Occipital lobe (tissue), 2 donors: ENCODE results near the gene CDC14A. TPM values are rescaled to one million over a fixed set of nuclear protein-coding genes. Genes with fewer than 3 reads are reported as not detected.
A peak's percentile ranks its signal among the peaks of the same experiment; 100 is the strongest.

ENCODE experiments used
- DNase-seq: peaks from one replicate; lab custom pipeline; 2025; lab: John Stamatoyannopoulos, UW
- total RNA-seq: library from RNA; depleted of rRNA; stranded (reverse); fragments of >200 nt; gene quantifications from one replicate; pipeline ENCODE4 v1.2.3, GENCODE V29; 2014

The CDC14A gene
- total RNA-seq, 1 donor from 2014 or later, result 5.1 TPM

DNA sequence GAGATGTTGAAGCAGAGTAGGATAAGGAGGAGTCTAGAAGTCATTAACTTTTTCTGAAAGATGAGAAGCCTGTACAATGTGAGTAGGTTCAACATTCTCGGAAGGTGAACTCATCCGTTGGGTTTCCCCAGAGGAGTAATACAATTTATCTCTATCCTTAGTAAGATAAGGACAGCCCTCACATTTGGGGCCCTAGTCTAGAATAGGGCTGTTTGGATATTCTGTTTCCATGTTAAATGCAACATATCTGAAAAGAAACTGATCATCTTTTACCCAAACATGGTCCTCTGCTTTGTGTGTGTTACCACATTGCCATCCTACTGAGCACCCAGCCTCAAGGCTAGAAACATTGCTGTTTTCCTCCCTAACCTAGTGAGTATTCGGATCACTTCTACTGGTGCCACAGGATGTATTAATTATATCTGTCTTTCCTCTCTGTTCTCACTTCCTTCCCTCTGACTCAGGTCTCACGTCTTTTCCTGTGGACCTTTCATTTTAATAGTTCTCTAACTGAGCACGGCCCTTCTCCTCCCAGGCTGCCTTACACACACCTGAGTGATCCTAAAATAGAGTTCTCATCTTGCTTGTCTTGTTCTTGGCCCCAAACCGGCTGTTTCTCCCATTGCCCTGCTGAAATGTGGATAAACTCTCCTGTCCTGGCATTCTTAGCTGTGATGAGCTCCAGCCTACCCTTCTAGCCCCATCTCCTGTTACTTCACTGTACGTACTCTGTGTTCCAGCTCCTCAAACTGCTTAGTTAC, 91.7 kb downstream of the CDC14A start:
- no peak for DNase-seq

DNA sequence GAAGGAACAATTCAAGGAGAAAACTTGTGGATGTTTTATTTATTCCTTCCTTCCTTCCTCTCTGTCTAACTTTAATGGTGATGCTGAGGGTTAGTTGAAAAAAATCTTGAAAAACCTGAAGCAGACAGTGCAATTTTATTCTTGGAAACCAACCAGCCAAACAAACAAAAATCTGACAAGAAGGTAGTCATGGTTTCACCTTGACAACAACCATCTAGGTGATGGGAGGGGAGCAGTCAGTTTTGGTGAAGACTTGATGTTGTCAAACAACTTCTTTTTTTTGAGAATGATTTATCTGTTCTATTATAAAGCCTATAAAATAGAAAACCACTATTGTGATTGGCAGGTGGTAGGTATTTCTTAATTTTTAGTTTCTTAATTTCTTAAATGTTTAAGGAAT, 93.3 kb downstream of the CDC14A start:
- no peak for DNase-seq

DNA sequence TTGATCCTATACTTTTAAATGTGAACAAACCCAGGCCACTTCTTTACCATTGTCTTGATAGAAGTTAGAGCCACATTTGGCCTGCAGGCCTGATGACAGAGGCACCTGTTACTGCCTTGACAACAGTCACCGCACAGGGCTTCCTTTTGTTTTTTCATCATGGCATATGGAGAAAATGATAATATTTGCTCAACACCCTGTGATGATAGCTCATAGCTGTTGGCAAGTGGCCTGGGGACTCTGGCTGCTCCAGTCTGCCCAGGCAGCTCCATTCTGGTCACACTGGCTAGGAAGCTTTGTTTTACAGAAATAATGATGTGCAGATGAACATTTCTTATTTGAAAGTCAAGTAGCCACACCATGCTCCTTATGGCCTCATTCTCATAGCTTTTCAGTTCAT, 96.1 kb downstream of the CDC14A start:
- DNase-seq, result no peak

DNA sequence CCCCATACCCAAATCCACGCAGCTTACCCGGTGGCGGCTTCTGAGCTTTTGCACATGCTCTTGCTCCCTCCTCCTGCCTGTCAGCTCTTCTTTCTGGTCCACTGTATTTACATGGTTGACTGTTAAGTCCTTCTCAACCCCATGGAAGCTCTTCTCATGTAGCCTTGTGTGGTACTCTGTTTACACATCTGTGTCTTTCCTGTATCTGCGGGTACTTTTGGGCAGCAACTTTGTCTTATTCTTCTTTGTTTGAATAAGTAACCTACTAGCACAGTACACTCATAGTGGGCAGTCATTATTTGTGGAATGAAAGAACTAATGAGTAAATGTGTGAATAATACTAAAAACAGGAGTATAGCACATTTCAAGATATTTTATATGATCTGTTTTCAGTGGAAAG, 97.2 kb downstream of the CDC14A start:
- no peak for DNase-seq

DNA sequence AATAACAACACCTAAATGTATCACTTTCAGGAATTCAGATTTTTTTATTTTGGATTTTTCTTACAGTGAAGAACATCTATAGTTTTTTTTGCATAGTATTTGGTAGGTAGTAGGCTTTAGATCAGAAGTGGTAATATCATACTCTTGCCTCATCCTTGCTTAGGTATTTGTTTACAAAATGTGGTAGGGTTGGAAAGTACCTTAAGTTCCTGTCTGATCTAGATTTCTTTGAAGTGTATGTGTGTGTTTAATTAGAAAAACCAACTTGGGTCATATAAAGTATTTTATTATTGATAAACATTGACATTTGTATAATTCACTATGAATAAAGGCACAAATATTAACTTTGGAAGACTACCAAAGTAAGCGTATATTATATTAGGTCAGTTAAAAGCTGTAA, 100.3 kb downstream of the CDC14A start:
- no peak for DNase-seq

DNA sequence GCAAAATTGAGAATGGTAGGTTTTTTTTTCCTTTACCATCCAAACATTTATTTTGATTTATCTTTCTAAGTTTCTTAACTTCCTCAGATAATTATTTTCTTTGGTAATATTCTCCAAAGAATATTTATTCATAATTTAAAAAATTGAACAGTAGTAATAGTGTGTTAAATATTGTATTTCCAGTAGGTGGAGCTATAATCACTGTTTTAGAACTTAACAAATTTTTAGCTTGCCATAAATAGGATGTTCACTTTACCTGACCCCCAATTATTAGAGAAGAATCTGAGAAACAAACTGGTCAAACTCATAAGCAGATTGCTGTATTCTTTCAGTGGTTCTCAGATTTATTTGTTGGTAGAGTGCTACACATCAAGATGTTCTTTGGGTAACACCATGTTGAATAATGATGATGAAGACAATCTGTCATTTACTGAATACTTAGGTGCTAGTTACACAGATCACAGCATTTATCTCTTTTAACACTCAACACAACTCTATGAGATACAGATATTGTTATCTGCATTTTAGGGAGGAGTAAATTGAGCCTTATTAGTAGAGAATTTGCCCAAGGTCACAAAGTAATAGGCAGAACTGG, 103.3 kb downstream of the CDC14A start:
- no peak for DNase-seq

DNA sequence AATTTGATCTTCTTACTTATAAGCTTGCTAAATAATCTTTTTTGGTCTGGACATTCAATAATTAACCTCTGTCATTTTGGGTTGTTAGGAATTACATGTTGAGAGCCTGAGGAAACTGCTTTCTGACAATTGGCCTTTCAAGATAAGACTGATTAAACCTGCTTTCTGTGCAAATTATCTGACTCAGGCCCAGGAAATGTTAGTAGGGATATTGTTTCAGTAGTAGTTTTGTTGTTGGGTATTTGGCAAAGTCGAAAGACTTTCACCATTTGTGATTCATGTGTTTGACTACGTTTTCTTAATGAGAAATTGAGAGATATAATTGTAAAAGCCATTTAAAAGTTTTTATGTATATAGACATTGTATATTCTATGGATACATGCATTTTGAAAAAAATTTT, 104.6 kb downstream of the CDC14A start:
- no peak for DNase-seq

DNA sequence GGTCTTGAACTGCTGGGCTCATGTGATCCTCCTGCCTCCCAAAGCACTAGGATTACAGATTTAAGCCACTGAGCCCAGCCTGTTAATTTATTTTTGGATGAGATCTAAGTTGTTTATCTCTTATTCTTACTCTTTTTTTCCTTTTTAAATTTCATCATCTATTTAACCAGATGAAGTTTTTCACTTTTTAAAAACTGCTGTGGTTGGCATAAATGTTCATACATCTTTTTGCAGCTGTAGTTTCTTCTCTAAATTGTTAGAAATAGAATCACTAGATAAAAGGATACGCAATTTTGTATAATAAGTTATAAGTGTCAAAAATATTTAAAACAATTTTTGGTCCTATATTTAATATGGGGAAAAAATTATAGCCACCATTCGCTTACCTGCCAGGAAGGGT, 105.4 kb downstream of the CDC14A start:
- no peak for DNase-seq

DNA sequence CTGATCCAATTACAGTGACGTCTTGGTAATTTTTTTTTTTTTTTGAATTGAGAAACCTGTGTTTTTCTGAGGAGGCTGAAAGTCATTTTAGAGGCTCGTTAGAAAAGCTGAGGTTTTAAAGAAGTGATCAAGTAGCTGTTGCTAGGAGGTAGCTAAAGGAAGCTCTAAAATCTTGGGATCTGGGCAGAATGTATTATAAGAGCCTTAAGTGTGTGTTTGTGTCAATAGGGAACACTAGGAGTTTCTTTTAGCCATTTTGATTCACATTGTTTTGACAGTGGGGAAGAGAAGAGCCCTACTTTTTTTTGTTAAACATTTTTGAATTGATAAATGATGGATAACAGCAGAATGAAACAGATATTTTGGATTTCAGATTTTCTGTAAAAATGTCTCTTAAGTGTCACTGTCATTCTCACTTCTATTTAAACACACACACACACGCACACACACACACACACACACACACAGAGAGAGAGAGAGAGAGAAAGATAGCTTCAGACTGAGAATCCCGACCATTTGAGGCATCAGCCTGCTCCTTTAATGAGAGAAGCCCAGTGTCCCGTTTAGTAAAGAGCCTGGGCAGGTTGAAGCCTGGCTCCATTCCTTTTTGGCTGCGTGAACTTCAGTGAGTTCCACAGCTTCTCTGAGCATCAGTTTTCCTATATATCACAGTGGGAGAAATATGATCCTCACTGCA, 106.5 kb downstream of the CDC14A start:
- no peak for DNase-seq

DNA sequence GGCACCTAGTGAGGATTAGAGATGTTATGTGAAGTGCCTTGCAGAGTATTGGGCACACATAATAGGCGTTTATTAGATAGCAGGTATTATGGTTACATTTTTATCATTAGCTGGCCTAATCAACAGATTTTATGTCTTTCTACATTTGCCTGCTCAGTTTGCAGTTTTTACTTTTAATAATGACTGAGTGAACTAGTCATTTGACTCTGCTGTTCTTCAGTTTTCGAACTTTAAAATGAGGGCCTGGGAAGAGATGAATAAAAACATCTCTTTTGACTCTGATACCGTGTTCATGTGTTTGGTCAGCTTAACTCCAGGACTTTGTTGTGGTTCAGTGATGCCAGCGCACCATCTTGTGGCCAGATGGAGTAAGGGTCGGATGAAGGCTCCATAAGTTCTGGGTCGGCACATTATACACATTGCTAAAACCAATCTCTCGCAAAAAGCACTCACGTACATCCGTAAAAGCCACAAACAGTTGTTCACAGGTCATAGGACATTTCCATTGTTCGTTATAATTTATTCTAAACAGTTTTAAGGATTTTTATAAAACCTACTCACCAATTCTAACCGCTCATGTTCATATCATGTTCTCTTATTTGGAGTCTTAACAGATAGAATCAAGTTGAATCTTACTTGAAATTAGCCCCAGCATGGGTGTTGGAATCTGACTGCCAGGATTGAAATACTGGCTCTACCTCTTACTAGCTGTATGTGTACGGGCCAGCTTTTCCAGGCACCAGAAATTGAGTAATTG, 107.2 kb downstream of the CDC14A start:
- DNase-seq, result peak; percentile 60

DNA sequence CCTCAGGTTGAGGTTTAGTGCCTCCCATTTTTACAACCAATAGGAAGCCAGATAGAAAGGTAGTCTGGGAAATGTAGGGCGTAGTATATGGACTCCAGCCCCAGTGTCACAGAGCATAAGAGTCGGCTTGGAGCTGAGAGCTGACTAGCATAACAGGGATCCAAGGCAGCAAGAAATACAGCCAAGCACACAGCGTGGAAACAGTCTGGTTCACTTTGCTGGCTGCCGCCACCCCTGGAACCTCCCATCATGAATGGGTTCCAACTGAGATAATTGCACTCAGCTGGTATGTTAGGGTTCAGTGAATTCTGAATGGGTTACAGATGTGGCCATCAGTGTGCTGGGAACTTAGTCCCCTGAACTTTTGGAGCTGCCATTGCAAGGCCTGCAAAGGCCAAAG, 108.9 kb downstream of the CDC14A start:
- DNase-seq, result no peak

DNA sequence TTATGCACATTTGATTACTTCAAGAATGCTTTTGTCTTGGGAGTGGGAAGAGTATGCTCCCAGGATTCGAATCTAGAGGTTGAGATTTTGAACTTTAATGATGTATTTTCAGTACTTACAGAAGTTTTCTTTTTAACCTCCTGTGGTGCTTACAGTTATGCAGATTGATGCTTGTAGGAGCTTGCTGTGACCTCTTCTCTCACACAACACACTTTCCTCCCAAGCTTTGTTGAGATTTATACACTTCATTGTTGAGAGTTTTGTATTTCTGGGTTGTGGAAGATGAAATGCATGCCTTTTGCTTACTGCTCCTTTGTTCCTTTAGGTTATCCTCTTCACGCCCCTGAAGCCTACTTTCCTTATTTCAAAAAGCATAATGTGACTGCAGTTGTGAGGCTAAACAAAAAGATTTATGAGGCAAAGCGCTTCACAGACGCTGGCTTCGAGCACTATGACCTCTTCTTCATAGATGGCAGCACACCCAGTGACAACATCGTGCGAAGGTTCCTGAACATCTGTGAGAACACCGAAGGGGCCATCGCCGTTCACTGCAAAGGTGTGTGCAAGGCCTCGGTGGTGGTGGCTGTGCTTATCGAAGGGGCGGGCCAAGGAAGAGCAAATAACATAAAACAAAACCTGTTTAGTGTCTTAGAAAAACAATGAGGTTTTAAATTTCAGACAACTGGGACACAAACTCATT, 110.2 kb downstream of the CDC14A start:
- no peak for DNase-seq

DNA sequence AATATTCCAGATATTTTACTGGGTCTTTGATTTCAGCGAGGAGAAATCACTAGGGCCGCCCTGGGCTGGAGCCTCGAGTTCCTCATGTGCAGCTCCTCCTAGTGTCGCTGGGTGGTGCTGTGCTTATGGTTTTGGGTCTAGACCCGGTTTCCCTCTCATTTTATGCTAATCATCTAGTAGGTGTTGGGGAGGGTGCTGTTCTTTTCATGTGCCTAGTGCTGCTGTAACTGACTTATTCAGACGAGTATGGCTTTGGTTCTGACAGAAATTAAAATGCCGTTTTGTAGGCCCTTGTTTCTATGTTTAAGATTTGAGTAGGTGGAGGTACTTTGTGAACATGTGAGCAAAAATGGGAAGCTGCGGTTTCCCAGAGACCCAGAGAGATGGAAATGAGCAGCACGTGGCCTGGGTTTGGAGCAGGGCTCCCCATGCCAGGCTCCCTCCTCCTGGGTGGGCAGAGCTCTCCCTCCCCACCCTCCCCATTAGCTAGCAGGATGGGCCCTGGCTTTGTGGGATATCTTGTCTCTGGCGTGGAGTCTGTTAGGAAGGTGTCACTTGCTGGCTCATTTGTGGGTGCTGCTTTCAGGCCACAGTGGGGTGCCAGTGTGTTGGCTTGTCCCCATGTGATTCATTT, 111.6 kb downstream of the CDC14A start:
- peak; percentile 49 for DNase-seq

DNA sequence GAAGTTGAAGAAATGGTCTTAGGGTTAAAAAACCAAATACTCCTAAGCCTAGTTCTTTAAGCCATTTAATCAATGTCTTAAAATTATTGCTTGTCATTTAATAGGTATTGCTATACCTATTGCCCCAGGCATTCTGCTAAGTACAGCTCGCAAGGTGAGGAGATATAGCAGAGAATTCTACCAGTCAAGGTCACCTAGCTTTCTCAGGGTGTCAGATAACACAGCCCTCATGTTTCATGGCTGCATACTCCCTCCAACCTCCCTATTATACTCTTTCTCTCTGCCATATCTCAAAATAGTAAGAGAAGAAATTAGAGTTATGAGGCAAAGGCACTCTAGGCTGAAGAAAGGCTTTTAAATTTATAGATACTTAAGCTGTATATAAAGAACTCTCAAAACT, 117.3 kb downstream of the CDC14A start:
- no peak for DNase-seq

DNA sequence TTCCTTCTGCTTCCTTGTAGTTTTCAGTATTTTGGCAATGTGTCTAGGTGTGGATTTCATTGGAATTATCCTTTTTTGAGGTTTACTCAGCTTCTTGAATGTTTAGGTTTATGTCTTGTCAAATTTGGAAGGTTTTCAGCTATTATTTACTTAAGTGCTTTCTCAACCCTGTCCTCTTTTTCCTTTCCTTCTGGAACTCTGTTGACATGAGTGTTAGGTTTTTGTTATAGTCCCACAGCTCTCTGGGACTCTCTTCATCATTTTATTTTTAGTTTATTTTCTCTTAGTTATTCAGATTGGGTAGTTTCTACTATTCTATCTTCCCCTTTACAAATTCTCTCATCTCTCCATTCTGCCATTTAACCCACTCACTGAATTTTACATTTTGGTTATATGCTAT, 122.5 kb downstream of the CDC14A start:
- DNase-seq, result no peak

DNA sequence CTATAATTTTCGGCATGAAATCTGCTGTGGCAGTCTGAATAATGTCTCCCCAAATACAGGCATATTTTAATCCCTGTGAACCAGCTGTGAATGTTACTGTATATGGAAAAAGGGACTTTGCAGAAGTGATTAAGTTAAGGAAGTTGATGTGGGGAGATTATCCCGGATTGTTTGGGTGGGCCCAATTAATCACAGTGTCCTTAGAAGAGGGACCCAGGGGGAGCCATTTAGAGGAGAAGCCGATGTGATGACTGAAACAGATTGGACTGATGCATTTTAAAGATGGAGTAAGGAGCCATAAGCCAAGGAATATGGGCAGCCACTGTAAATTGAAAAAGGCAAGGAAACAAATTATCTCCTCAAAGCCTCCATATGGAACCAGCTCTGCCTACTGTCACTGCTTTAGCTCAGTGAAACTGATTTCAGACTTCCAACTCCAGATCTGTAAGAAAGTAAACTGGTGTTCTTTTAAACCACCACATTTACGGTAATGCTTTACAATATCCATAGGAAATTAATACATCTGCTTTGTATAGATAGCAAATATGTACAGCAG, 124.5 kb downstream of the CDC14A start:
- DNase-seq, result no peak

DNA sequence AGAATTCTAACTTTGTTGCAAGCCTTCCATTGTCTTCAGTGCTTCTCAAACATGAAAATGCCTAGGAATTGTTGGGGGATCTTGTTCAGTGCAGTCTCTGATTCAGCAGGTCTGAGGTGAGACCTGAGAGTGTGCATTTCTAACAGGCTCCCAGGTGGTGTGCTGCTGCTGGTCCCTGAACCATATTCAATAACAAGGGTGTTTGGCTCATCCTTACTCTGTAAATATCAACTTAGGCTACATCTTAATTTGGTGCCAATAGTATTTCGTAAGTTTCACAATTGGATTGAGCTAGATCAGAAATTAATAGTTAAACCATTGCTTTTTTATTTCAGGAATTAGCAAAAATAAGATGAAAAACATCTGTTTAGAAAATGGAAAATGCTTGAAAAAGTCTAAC, 126.5 kb downstream of the CDC14A start:
- no peak for DNase-seq

DNA sequence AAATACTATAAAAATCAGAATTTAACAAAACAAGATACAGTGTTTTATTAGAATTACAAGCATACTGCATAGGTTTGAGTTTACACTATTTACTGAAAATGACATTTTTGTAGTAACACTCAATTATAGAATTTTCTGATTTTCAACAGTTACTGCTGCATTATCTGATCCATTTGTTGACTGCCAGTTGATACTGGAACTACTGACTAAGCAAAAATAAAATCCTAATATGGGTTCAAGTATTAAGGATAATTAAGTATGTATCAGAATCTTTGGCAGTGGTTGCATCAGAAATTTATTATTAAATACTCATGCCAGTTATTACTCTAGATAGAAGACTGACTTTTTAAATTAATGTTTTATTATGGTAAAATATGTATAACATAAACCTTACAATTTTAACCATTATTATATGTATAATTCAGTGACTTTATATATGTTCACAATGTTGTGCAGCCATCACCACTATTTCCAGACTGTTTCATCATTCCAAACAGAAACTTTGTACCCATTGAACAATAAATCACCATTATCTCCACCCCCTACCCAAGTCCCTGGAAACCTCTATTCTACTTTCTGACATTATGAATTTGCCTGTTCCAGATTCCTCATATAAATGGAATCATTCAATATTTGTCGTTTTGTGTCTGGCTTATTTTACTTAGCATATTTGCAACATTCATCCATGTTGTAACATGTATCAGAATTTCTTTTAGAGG, 127.5 kb downstream of the CDC14A start:
- DNase-seq, result no peak

DNA sequence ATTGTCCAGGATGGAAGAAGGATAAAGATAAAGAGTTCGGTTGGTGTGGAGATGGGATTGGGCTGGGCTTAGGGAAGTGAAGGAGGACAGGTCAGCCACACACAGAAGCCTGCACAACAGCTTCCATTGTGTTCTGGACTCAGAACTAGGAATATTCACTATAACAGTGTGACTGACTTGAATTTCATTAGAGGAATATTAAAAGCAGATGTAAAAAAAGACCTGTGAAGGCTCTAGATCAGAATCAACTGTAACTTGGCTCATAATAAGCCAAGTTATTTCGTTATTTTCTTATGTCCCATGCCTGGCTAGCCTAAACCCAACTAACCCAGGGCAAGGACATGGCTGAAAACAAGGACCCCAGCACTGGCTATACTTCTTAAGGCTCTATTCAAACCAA, 129.0 kb downstream of the CDC14A start:
- DNase-seq, result no peak

DNA sequence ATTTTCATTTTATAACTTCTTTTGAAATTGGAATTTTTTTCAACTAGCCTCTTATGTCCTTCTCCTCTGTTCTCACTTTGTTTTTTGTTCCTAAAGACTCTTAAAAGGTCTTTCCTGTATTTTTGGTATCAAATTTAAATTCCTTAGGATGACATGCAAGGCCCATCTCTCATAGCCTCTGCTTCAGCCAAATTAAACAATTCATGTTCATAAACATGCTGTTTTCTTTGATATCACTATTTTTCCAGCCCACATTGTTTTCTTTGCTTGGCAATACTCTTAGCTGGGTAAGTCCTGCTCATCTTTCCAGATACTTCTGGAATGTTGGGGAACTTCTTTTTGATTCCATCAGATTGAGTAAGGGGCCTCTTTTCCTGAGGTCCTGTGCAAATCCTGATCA, 129.9 kb downstream of the CDC14A start:
- no peak for DNase-seq
